ENCODE measurements around the gene CLEC4F. TPM values are rescaled to one million over a fixed set of nuclear protein-coding genes. Genes with fewer than 3 reads are reported as not detected.
"Not testable (repeated sequence)": the region's sequence is repeated elsewhere in the genome, so short reads cannot be mapped to it uniquely, and the experiment has no call there.

The CLEC4F gene
- total and polyA plus RNA-seq, 2 donors (not counting 1 experiment from before 2014, with no cell fraction given) = not detected

GRCh38 chr2:70799706-70800105, 20.7 kb downstream of the CLEC4F start:
- ATAC-seq (ENCODE audit: low read depth) (no peak), DNase-seq (no peak)
- Mint-ChIP-seq H3K4me1 (no peaks in the 10 kb centered on the region), H3K27me3 (peaks cover 29% of the 10 kb centered on the region), H3K27ac (no peak overlapping the region), H3K4me3 (no peak overlapping the region), H3K9me3 (ENCODE audit: insufficient read depth) (no peaks in the 10 kb centered on the region)
- no CpG with 5 or more reads among the region's 2 CpGs for WGBS (ENCODE audit: insufficient coverage)
- Histone ChIP-seq H2AFZ (ENCODE audit: insufficient read depth, low read depth, low read length, poor library complexity, severe bottlenecking) (no peak overlapping the region), H3K9ac (ENCODE audit: low read length) (no peak overlapping the region), H3K4me3 (ENCODE audit: control extremely low read depth in 1 of 5, extremely low read depth in 1 of 5, insufficient read depth in 1 of 5, low read depth in 2 of 5, low read length in 4 of 5) (no peak overlapping the region), H3K36me3 (replicated peaks in 1 of 2; ENCODE audit: control extremely low read depth in 1 of 2, control insufficient read depth in 1 of 2, extremely low read depth in 1 of 2, insufficient read depth in 2 of 2, low read length in 1 of 2) (no peaks in the 10 kb centered on the region), H3K4me1 (ENCODE audit: control insufficient read depth in 2 of 2, insufficient read depth in 2 of 2, low read length in 2 of 2) (no peaks in the 10 kb centered on the region), H4K20me1 (ENCODE audit: control insufficient read depth, insufficient read depth, low read length, poor library complexity, severe bottlenecking) (no peaks in the 10 kb centered on the region), H3K79me2 (ENCODE audit: control insufficient read depth, insufficient read depth, low read length) (no peaks in the 10 kb centered on the region), H3K27ac (ENCODE audit: low read length in 2 of 2) (no peak overlapping the region), H3K4me2 (replicated peaks; ENCODE audit: low read depth, low read length, poor library complexity, severe bottlenecking) (no peak overlapping the region), H3K27me3 (replicated peaks in 1 of 4; ENCODE audit: control extremely low read depth in 1 of 4, control insufficient read depth in 3 of 4, insufficient read depth in 4 of 4, low read length in 3 of 4) (peaks cover 0 to 13% (median 1%) of the 10 kb centered on the region in 4 experiments), H3K9me3 (ENCODE audit: control extremely low read depth in 1 of 3, control insufficient read depth in 2 of 3, insufficient read depth in 1 of 3, low read length in 2 of 3) (peaks cover 0 to 14% (median 0%) of the 10 kb centered on the region in 3 donors)
- CTCF ChIA-PET = no interaction called here
- no peak for TF ChIP-seq EZH2 (IDR thresholded peaks at IDR 0.05; ENCODE audit: borderline replicate concordance, insufficient read depth, low read depth, low read length, poor library complexity, severe bottlenecking)
- TF ChIP-seq, protein P1, sequence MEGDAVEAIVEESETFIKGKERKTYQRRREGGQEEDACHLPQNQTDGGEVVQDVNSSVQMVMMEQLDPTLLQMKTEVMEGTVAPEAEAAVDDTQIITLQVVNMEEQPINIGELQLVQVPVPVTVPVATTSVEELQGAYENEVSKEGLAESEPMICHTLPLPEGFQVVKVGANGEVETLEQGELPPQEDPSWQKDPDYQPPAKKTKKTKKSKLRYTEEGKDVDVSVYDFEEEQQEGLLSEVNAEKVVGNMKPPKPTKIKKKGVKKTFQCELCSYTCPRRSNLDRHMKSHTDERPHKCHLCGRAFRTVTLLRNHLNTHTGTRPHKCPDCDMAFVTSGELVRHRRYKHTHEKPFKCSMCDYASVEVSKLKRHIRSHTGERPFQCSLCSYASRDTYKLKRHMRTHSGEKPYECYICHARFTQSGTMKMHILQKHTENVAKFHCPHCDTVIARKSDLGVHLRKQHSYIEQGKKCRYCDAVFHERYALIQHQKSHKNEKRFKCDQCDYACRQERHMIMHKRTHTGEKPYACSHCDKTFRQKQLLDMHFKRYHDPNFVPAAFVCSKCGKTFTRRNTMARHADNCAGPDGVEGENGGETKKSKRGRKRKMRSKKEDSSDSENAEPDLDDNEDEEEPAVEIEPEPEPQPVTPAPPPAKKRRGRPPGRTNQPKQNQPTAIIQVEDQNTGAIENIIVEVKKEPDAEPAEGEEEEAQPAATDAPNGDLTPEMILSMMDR (IDR thresholded peaks at IDR 0.05) = no peak
- intact Hi-C loops (cut with micrococcal nuclease) = no loop called here
- POLR2A ChIA-PET = no interaction called here

- H3K4me1 ChIP-seq (ENCODE audit: control insufficient read depth in 2 of 2, insufficient read depth in 2 of 2, low read length in 2 of 2); POLR2A ChIA-PET; H4K20me1 ChIP-seq (ENCODE audit: control insufficient read depth, insufficient read depth, low read length, poor library complexity, severe bottlenecking); H3K79me2 ChIP-seq (ENCODE audit: control insufficient read depth, insufficient read depth, low read length); DNase-seq; H3K4me2 ChIP-seq (replicated peaks; ENCODE audit: low read depth, low read length, poor library complexity, severe bottlenecking); H3K4me1 Mint-ChIP-seq; H3K9me3 Mint-ChIP-seq (ENCODE audit: insufficient read depth); H3K27ac ChIP-seq (ENCODE audit: low read length in 2 of 2); H3K4me3 Mint-ChIP-seq; H3K4me3 ChIP-seq (ENCODE audit: control extremely low read depth in 1 of 5, extremely low read depth in 1 of 5, insufficient read depth in 1 of 5, low read depth in 2 of 5, low read length in 4 of 5); intact Hi-C loops (cut with micrococcal nuclease); ATAC-seq (ENCODE audit: low read depth); CTCF ChIA-PET; H3K27ac Mint-ChIP-seq; H2AFZ ChIP-seq (ENCODE audit: insufficient read depth, low read depth, low read length, poor library complexity, severe bottlenecking); H3K9ac ChIP-seq (ENCODE audit: low read length); H3K36me3 ChIP-seq (replicated peaks in 1 of 2; ENCODE audit: control extremely low read depth in 1 of 2, control insufficient read depth in 1 of 2, extremely low read depth in 1 of 2, insufficient read depth in 2 of 2, low read length in 1 of 2): not testable (repeated sequence)
- H3K9me3 ChIP-seq (ENCODE audit: control extremely low read depth in 1 of 3, control insufficient read depth in 2 of 3, insufficient read depth in 1 of 3, low read length in 2 of 3) = peaks cover 0 to 11% (median 0%) of the 10 kb centered on the region in 3 donors
- WGBS (ENCODE audit: insufficient coverage) = no CpG with 5 or more reads among the region's 3 CpGs
- peaks cover 38% of the 10 kb centered on the region for H3K27me3 Mint-ChIP-seq
- peaks cover 0 to 26% (median 1%) of the 10 kb centered on the region in 4 experiments for H3K27me3 ChIP-seq (replicated peaks in 1 of 4; ENCODE audit: control extremely low read depth in 1 of 4, control insufficient read depth in 3 of 4, insufficient read depth in 4 of 4, low read length in 3 of 4)
These were observed 22.4 kb downstream of the CLEC4F start for GRCh38 chr2:70797996-70798395.

Data from B cell (primary cell).